K562 (cell line): ENCODE measurements around the gene DBP. TPM values are rescaled to one million over a fixed set of nuclear protein-coding genes. Genes with fewer than 3 reads are reported as not detected.

Experiments
- ARID3B ChIP-seq: fragments of 250-450 bp; sonication (Bioruptor Pico); IDR thresholded peaks from 2 replicates; pipeline ENCODE4 v1.4.0; 2020; ENCODE audit warnings: borderline replicate concordance
- ATF1 ChIP-seq, 2 experiments: fragments of 450-650 bp in 1 of 2; IDR thresholded peaks; 2 replicates each; pipeline ENCODE4 v1.6.1; 2016; ENCODE audit warnings: missing compliant biosample characterization in 1 of 2, missing genetic modification characterization in 1 of 2
- CSDE1 ChIP-seq, 2 experiments: fragments of 450-650 bp; IDR thresholded peaks; 2 replicates each; pipeline ENCODE4 v1.6.1; 2016; ENCODE audit warnings: mild to moderate bottlenecking in 1 of 2
- CXXC5 ChIP-seq: fragments of 250-450 bp; sonication (Bioruptor Pico); IDR thresholded peaks from 2 replicates; pipeline ENCODE4 v1.8.0; 2022; ENCODE audit warnings: inconsistent platforms, mild to moderate bottlenecking, moderate library complexity
- HIVEP1 ChIP-seq: fragments of 250-450 bp; sonication (Bioruptor Pico); IDR thresholded peaks from 2 replicates; pipeline ENCODE4 v1.4.0; 2020; ENCODE audit warnings: mild to moderate bottlenecking
- JUND ChIP-seq, 2 experiments: IDR thresholded peaks; 2 replicates in 1 of 2; 3 replicates in 1 of 2; pipeline ENCODE4 v1.6.1; 2011; ENCODE audit warnings: borderline replicate concordance in 2 of 2, low read depth in 2 of 2, low read length in 2 of 2, improper control_type of control experiment in 1 of 2, missing biosample characterization in 1 of 2, missing genetic modification characterization in 1 of 2, missing genetic modification reagents in 1 of 2
- KDM1A ChIP-seq, 2 experiments: fragments of 450-650 bp; IDR thresholded peaks; 2 replicates each; pipeline ENCODE4 v1.6.1; 2016; ENCODE audit warnings: mild to moderate bottlenecking in 2 of 2
- MCM3 ChIP-seq: fragments of 450-650 bp; IDR thresholded peaks from 2 replicates; pipeline ENCODE4 v1.6.1; 2016
- MCM7 ChIP-seq, 2 experiments: fragments of 450-650 bp; IDR thresholded peaks; 2 replicates each; pipeline ENCODE4 v1.6.1; 2016 to 2018
- MNT ChIP-seq, 2 experiments: fragments of 450-650 bp; conservative IDR thresholded peaks; 2 replicates each; pipeline ENCODE4 v1.6.1; 2017; ENCODE audit warnings: mild to moderate bottlenecking in 2 of 2, moderate library complexity in 2 of 2
- MTA2 ChIP-seq: fragments of 450-650 bp; IDR thresholded peaks from 2 replicates; pipeline ENCODE4 v1.6.1; 2016; ENCODE audit warnings: low read depth
- NR2C1 ChIP-seq, 2 experiments: fragments of 450-650 bp; IDR thresholded peaks; 2 replicates each; pipeline ENCODE4 v1.6.1; 2017; ENCODE audit warnings: mild to moderate bottlenecking in 2 of 2, antibody characterized with exemption in 1 of 2, inconsistent platforms in 1 of 2, missing compliant biosample characterization in 1 of 2, missing genetic modification characterization in 1 of 2
- POLR2B ChIP-seq: fragments of 450-650 bp; IDR thresholded peaks from 2 replicates; pipeline ENCODE4 v1.6.1; 2018; ENCODE audit warnings: low read depth; ENCODE audit not compliant: partially characterized antibody
- POU5F1 ChIP-seq: fragments of 150-350 bp; IDR thresholded peaks from 2 replicates; pipeline ENCODE4 v1.6.1; 2014; ENCODE audit warnings: borderline replicate concordance, low read length, low read depth, mild to moderate bottlenecking; ENCODE audit not compliant: partially characterized antibody
- RNF2 ChIP-seq: sonication (generic); IDR thresholded peaks from 2 replicates; pipeline ENCODE4 v1.6.1; 2016
- SNRNP70 ChIP-seq: fragments of 200-400 bp; formaldehyde crosslinking; optimal IDR thresholded peaks from 2 replicates; pipeline ENCODE3; 2017; ENCODE audit warnings: low read depth, low read length
- SP1 ChIP-seq: sonication (generic); formaldehyde crosslinking; IDR thresholded peaks from 2 replicates; pipeline ENCODE4 v1.8.1; 2022; ENCODE audit warnings: mild to moderate bottlenecking, missing genetic modification reagents
- TCF7L2 ChIP-seq: fragments of 150-350 bp; IDR thresholded peaks from 2 replicates; pipeline ENCODE4 v1.6.1; 2016; ENCODE audit warnings: low read depth, mild to moderate bottlenecking, low read length, moderate library complexity
- TEAD4 ChIP-seq, 2 experiments: sonication (generic) in 1 of 2; formaldehyde crosslinking in 1 of 2; IDR thresholded peaks; 2 replicates each; pipeline versions ENCODE4 v1.6.1 to v1.8.0; 2012 to 2022; ENCODE audit warnings: borderline replicate concordance in 1 of 2, inconsistent platforms in 1 of 2, low read length in 1 of 2, mild to moderate bottlenecking in 1 of 2, missing genetic modification reagents in 1 of 2
- ZNF175 ChIP-seq: fragments of 200-800 bp; sonication (Bioruptor generic); IDR thresholded peaks from 2 replicates; pipeline ENCODE4 v1.6.1; 2016; ENCODE audit warnings: low read depth, mild to moderate bottlenecking, missing genetic modification characterization, missing compliant biosample characterization
- ZNF311 ChIP-seq: fragments of 250-450 bp; sonication (Bioruptor Pico); IDR thresholded peaks from 2 replicates; pipeline ENCODE4 v1.4.0; 2020; ENCODE audit warnings: mild to moderate bottlenecking, moderate library complexity
- ZNF551 ChIP-seq: fragments of 250-450 bp; sonication (Bioruptor Pico); IDR thresholded peaks from 2 replicates; pipeline ENCODE4 v1.5.0; 2021; ENCODE audit warnings: mild to moderate bottlenecking, moderate library complexity
- ZNF830 ChIP-seq: fragments of 250-450 bp; sonication (Bioruptor Pico); IDR thresholded peaks from 2 replicates; pipeline ENCODE4 v1.5.0; 2021; ENCODE audit warnings: mild to moderate bottlenecking
- ZSCAN32 ChIP-seq: fragments of 450-650 bp; formaldehyde crosslinking; IDR thresholded peaks from 2 replicates; pipeline ENCODE4 v1.4.0; 2020; ENCODE audit warnings: mild to moderate bottlenecking, moderate library complexity
- polyA plus RNA-seq, 8 experiments: library from polyadenylated mRNA; depleted of rRNA in 4 of 8; stranded (reverse) in 5 of 8; unstranded in 3 of 8; fragments of >200 nt; fragmentation: Nextera tagmentation in 2 of 8; fragmentation: Illumina TruSeq in 1 of 8; extraction: Ambion mirVana in 2 of 8; extraction: Trizol in 1 of 8; gene quantifications; 2 replicates each; pipeline versions ENCODE4 v1.2.1 to v1.2.3, GENCODE V29; 2011 to 2014; ENCODE audit warnings: inconsistent platforms in 1 of 8, missing spikeins in 1 of 8
- total RNA-seq, 7 experiments: library from RNA; depleted of rRNA in 6 of 7; stranded (reverse); fragments of >200 nt in 6 of 7; fragmentation: Illumina TruSeq in 2 of 7; extraction: Trizol in 2 of 7; gene quantifications; 2 replicates each; pipeline versions ENCODE4 v1.2.1 to v1.2.3, GENCODE V29; 2011 to 2021; ENCODE audit warnings: low replicate concordance in 1 of 7

Gene DBP
- total and polyA plus RNA-seq, 9 of the 15 experiments (the other 6 are each of a cell fraction or from before 2014, with no cell fraction given): 0.25 to 5.5 (median 1.8) TPM

- peak in 1 of 2 experiments; percentile 86; a peak in 1 of 4 replicates for TF ChIP-seq MCM7 (IDR thresholded peaks at IDR 0.05)
- TF ChIP-seq ARID3B (CRISPR knock-in tag): no peak
- peak; percentile 41; the same call in 1 of the 2 replicates for TF ChIP-seq RNF2
- TF ChIP-seq MTA2: peak; percentile 31; the same call in 1 of the 2 replicates
- no peak for TF ChIP-seq ZNF551
- peak; percentile 76 to 80; a peak in 3 of 4 replicates for TF ChIP-seq MNT (conservative IDR thresholded peaks at IDR 0.05)
- peak; percentile 31 to 91; a peak in 3 of 4 replicates for TF ChIP-seq KDM1A (IDR thresholded peaks at IDR 0.05)
- no peak for TF ChIP-seq ZNF830
- TF ChIP-seq POLR2B: peak; percentile 60
- TF ChIP-seq ZNF175 (CRISPR knock-in tag): no peak
- no peak for TF ChIP-seq ZSCAN32 (CRISPR knock-in tag)
- TF ChIP-seq SP1: peak; percentile 83
- no peak for TF ChIP-seq TCF7L2
- TF ChIP-seq JUND (IDR thresholded peaks at IDR 0.05; ENCODE audit: borderline replicate concordance, low read depth, low read length): 0 out of 2 replicates have a peak, but pooled peaks have one; percentile 15
- no peak; the same call in 2 of the 3 replicates for TF ChIP-seq JUND (tag; IDR thresholded peaks at IDR 0.05; ENCODE audit: borderline replicate concordance, low read depth, low read length)
- no peak for TF ChIP-seq TEAD4 (IDR thresholded peaks at IDR 0.05; ENCODE audit: low read length)
- no peak for TF ChIP-seq TEAD4 (CRISPR knock-in tag; IDR thresholded peaks at IDR 0.05; ENCODE audit: borderline replicate concordance)
- TF ChIP-seq MCM3: 0 out of 2 replicates have a peak, but pooled peaks have one; percentile 39
- no peak for TF ChIP-seq SNRNP70
- TF ChIP-seq CXXC5 (CRISPR knock-in tag): peak; percentile 41
- no peak for TF ChIP-seq NR2C1 (IDR thresholded peaks at IDR 0.05)
- no peak for TF ChIP-seq NR2C1 (tag; IDR thresholded peaks at IDR 0.05)
- no peak for TF ChIP-seq ATF1 (CRISPR knock-in tag; IDR thresholded peaks at IDR 0.05)
- 0 out of 2 replicates have a peak, but pooled peaks have one; percentile 42 for TF ChIP-seq ATF1 (tag; IDR thresholded peaks at IDR 0.05)
- no peak for TF ChIP-seq CSDE1 (IDR thresholded peaks at IDR 0.05)
- TF ChIP-seq POU5F1: no peak
- TF ChIP-seq ZNF311 (CRISPR knock-in tag): no peak
- 0 out of 2 replicates have a peak, but pooled peaks have one; percentile 56 for TF ChIP-seq HIVEP1 (CRISPR knock-in tag)
Observed at GRCh38 chr19:48646001-48646721, 9.0 kb upstream of the DBP start, which contains the start of gene CA11 (continued).
